ENCODE measurements around the gene NELFE.

The NELFE gene

GRCh38 chr6:31971993-31972708, 13.4 kb upstream of the NELFE start, which contains the start of gene DXO:
Gene DXO (minus strand): TSS chr6:31972138. CDS start chr6:31971675, 463 bp downstream.
- peak; percentile 98 to 99 for DNase-seq

- peak in 1 of 2 experiments; percentile 43 for DNase-seq
These were observed 12.7 kb upstream of the NELFE start for GRCh38 chr6:31971279-31971992.

- peak in 1 of 2 experiments; percentile 35 for DNase-seq
These were observed 12.0 kb upstream of the NELFE start for GRCh38 chr6:31970604-31971271.

- no peak for DNase-seq
These were observed 11.2 kb upstream of the NELFE start for GRCh38 chr6:31969712-31970603.

- DNase-seq: no peak
These were observed 10.3 kb upstream of the NELFE start for GRCh38 chr6:31968791-31969711.

- DNase-seq: no peak
These were observed 9.6 kb upstream of the NELFE start for GRCh38 chr6:31968326-31968725.

GRCh38 chr6:31967926-31968320, 9.2 kb upstream of the NELFE start:
- no peak for DNase-seq

- DNase-seq: no peak
These were observed 8.5 kb upstream of the NELFE start for GRCh38 chr6:31966997-31967925.

- DNase-seq: no peak
These were observed 7.7 kb upstream of the NELFE start for GRCh38 chr6:31966506-31966905.

GRCh38 chr6:31965700-31966099, 6.9 kb upstream of the NELFE start:
- no peak for DNase-seq

- DNase-seq: no peak
These were observed 5.2 kb upstream of the NELFE start for GRCh38 chr6:31963921-31964320.

GRCh38 chr6:31961616-31962015, 2.8 kb upstream of the NELFE start:
- DNase-seq: no peak

GRCh38 chr6:31958412-31958740, 395 bp downstream of the NELFE start:
- DNase-seq: no peak

- no peak for DNase-seq
These were observed 2.0 kb downstream of the NELFE start for GRCh38 chr6:31956796-31957195.

- DNase-seq: no peak
These were observed 4.3 kb downstream of the NELFE start for GRCh38 chr6:31954511-31954910.

GRCh38 chr6:31952890-31953289, 5.9 kb downstream of the NELFE start:
- no peak for DNase-seq

- DNase-seq: no peak
These were observed 6.5 kb downstream of the NELFE start for GRCh38 chr6:31952140-31952805.

GRCh38 chr6:31949926-31950548, 8.7 kb downstream of the NELFE start:
- DNase-seq: no peak

GRCh38 chr6:31948753-31949413, 9.9 kb downstream of the NELFE start:
- DNase-seq: no peak

Measured in NCI-H446 (cell line).